Trophoblast cell (in vitro differentiated cells and primary cell): Measurements from ENCODE around the gene RNU1-1.
"Not testable (repeated sequence)": the region's sequence is repeated elsewhere in the genome, so short reads cannot be mapped to it uniquely, and the experiment has no call there.

ENCODE experiments used
- DNase-seq, 2 donors: peaks; one replicate each; pipeline ENCODE4 v3.0.0-alpha.2; 2016
- H2AFZ ChIP-seq: 2 replicates; pipeline ENCODE4 v1.6.1; 2013; ENCODE audit warnings: low read length, moderate library complexity, mild to moderate bottlenecking; ENCODE audit not compliant: insufficient read depth, poor library complexity
- H2AK5ac ChIP-seq: 2 replicates; pipeline ENCODE4 v1.6.1; 2013; ENCODE audit warnings: mild to moderate bottlenecking, low read length
- H2BK120ac ChIP-seq: 2 replicates; pipeline ENCODE4 v1.6.1; 2013; ENCODE audit warnings: low read length, mild to moderate bottlenecking, moderate library complexity; ENCODE audit not compliant: insufficient read depth, poor library complexity
- H2BK12ac ChIP-seq: 2 replicates; pipeline ENCODE4 v1.6.1; 2013; ENCODE audit warnings: mild to moderate bottlenecking, low read length, moderate library complexity
- H2BK5ac ChIP-seq: 2 replicates; pipeline ENCODE4 v1.6.1; 2013; ENCODE audit warnings: low read length, low read depth, moderate library complexity, mild to moderate bottlenecking; ENCODE audit not compliant: poor library complexity
- H3K14ac ChIP-seq: 2 replicates; pipeline ENCODE4 v1.6.1; 2013; ENCODE audit warnings: mild to moderate bottlenecking, low read length
- H3K18ac ChIP-seq: 2 replicates; pipeline ENCODE4 v1.6.1; 2013; ENCODE audit warnings: mild to moderate bottlenecking, low read length
- H3K23ac ChIP-seq: 2 replicates; pipeline ENCODE4 v1.6.1; 2013; ENCODE audit warnings: low read length
- H3K27ac ChIP-seq: 2 replicates; pipeline ENCODE4 v1.5.1; 2013; ENCODE audit warnings: low read depth, mild to moderate bottlenecking, inconsistent platforms, low read length, moderate library complexity
- H3K27me3 ChIP-seq: 2 replicates; pipeline ENCODE4 v1.6.1; 2013; ENCODE audit warnings: inconsistent platforms, mild to moderate bottlenecking, low read length, moderate library complexity; ENCODE audit not compliant: insufficient read depth
- H3K36me3 ChIP-seq, 2 experiments: 1 replicate in 1 of 2; 2 replicates in 1 of 2; pipeline ENCODE4 v1.6.1; 2013; ENCODE audit warnings: low read length in 2 of 2, mild to moderate bottlenecking in 2 of 2, moderate library complexity in 1 of 2; ENCODE audit not compliant: insufficient read depth in 2 of 2, control insufficient read depth in 1 of 2
- H3K4ac ChIP-seq: 2 replicates; pipeline ENCODE4 v1.6.1; 2013; ENCODE audit warnings: low read depth, mild to moderate bottlenecking, low read length, moderate library complexity
- H3K4me1 ChIP-seq, 2 experiments: 1 replicate in 1 of 2; 2 replicates in 1 of 2; pipeline ENCODE4 v1.6.1; 2013; ENCODE audit warnings: low read length in 2 of 2, mild to moderate bottlenecking in 2 of 2, moderate library complexity in 1 of 2; ENCODE audit not compliant: insufficient read depth in 2 of 2, control insufficient read depth in 1 of 2
- H3K4me2 ChIP-seq: 2 replicates; pipeline ENCODE4 v1.6.1; 2013; ENCODE audit warnings: inconsistent platforms, mild to moderate bottlenecking, low read length, moderate library complexity
- H3K4me3 ChIP-seq: 2 replicates; pipeline ENCODE4 v1.5.1; 2013; ENCODE audit warnings: mild to moderate bottlenecking, low read depth, low read length, inconsistent platforms
- H3K79me1 ChIP-seq: one replicate; pipeline ENCODE4 v1.6.1; 2013; ENCODE audit warnings: low read length
- H3K79me2 ChIP-seq: 2 replicates; pipeline ENCODE4 v1.6.1; 2013; ENCODE audit warnings: low read length, mild to moderate bottlenecking; ENCODE audit not compliant: control insufficient read depth, insufficient read depth, poor library complexity
- H3K9ac ChIP-seq: 2 replicates; pipeline ENCODE4 v1.6.1; 2013; ENCODE audit warnings: mild to moderate bottlenecking, low read length
- H3K9me3 ChIP-seq: 2 replicates; pipeline ENCODE4 v1.6.1; 2013; ENCODE audit warnings: low read depth, mild to moderate bottlenecking, control low read depth, inconsistent platforms, low read length; ENCODE audit not compliant: insufficient read depth
- H4K12ac ChIP-seq: 2 replicates; pipeline ENCODE4 v1.6.1; 2013; ENCODE audit warnings: low read depth, mild to moderate bottlenecking, low read length, moderate library complexity
- H4K8ac ChIP-seq: 2 replicates; pipeline ENCODE4 v1.6.1; 2013; ENCODE audit warnings: low read depth, mild to moderate bottlenecking, low read length, moderate library complexity
- H4K91ac ChIP-seq: one replicate; pipeline ENCODE4 v1.6.1; 2013; ENCODE audit warnings: low read depth, mild to moderate bottlenecking, low read length, moderate library complexity
- WGBS: extraction: QIAGEN DNeasy Blood & Tissue Kit; methylation state at CpG from one replicate; pipeline ENCODE4 v1.1.7; 2013; ENCODE audit warnings: missing lambda C conversion rate; ENCODE audit not compliant: insufficient read length, insufficient coverage; ENCODE audit errors: extremely low coverage; 5-methylcytosine and 5-hydroxymethylcytosine counted together

The RNU1-1 gene

DNA sequence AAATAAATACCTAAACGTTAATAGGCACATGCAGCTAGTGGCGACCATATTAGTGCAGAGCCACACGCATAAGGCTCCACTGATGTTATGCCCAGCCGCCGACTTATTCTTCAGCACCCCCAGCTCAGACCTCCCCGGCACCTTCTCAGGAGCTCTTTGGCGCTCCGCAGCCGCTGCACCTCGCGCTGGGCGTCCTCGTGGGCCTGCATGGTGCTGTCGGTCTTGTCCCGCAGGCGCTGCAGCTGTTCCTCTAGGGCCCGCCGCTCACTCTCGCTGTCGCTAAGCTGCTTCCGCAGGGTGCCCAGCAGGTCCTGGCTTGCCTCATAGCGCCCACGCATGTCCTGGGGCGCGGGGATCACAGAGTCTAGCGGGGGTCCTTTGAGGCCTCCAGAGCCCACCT, 30.9 kb downstream of the RNU1-1 start:
- H2BK5ac ChIP-seq, H3K4me3 ChIP-seq, H2AFZ ChIP-seq, H2BK12ac ChIP-seq, H3K4ac ChIP-seq, H3K18ac ChIP-seq, H3K79me1 ChIP-seq, H3K79me2 ChIP-seq, H3K9me3 ChIP-seq, H2AK5ac ChIP-seq, H3K4me2 ChIP-seq, H3K4me1 ChIP-seq, DNase-seq, H4K91ac ChIP-seq, H3K23ac ChIP-seq, H3K27me3 ChIP-seq, H4K12ac ChIP-seq, H3K27ac ChIP-seq, H4K8ac ChIP-seq, H3K9ac ChIP-seq, H3K14ac ChIP-seq, H2BK120ac ChIP-seq: not testable (repeated sequence)
- WGBS = no CpG with 5 or more reads among the region's 26 CpGs
- H3K36me3 ChIP-seq = peaks cover 38 to 43% of the 10 kb centered on the region in 2 experiments

GRCh38 chr1:16478091-16478490, 36.0 kb downstream of the RNU1-1 start:
- WGBS = no CpG with 5 or more reads among the region's 12 CpGs
- H3K79me2 ChIP-seq = no peaks in the 10 kb centered on the region

GRCh38 chr1:16475771-16476770, 38.0 kb downstream of the RNU1-1 start:
- not testable (repeated sequence) for H3K14ac ChIP-seq, H3K79me2 ChIP-seq, H3K27ac ChIP-seq, H3K79me1 ChIP-seq, H4K12ac ChIP-seq, H3K4me2 ChIP-seq, H4K91ac ChIP-seq, H2BK5ac ChIP-seq, H2AK5ac ChIP-seq, H3K9ac ChIP-seq, H3K23ac ChIP-seq, H3K4me3 ChIP-seq, DNase-seq, H2AFZ ChIP-seq, H3K18ac ChIP-seq, H2BK120ac ChIP-seq, H4K8ac ChIP-seq, H3K4me1 ChIP-seq, H2BK12ac ChIP-seq, H3K27me3 ChIP-seq, H3K9me3 ChIP-seq, H3K4ac ChIP-seq
- H3K36me3 ChIP-seq = peaks cover 37% of the 10 kb centered on the region in 2 experiments
- WGBS = no CpG with 5 or more reads among the region's 29 CpGs

More at GRCh38 chr1:16478091-16478490, 36.0 kb downstream of the RNU1-1 start:
- Histone ChIP-seq H3K36me3 (peaks cover 41 to 44% of the 10 kb centered on the region in 2 experiments), H3K27me3 (no peaks in the 10 kb centered on the region), H2BK12ac (no peak overlapping the region), H3K79me1 (no peaks in the 10 kb centered on the region), H2BK120ac (no peak overlapping the region), H3K14ac (no peak overlapping the region), H4K8ac (no peak overlapping the region), H3K27ac (no peak overlapping the region), H3K4me1 (no peaks in the 10 kb centered on the region), H3K9ac (no peak overlapping the region), H3K18ac (no peak overlapping the region), H3K9me3 (no peaks in the 10 kb centered on the region), H3K4ac (no peak overlapping the region), H3K4me3 (no peak overlapping the region), H3K4me2 (no peak overlapping the region), H2BK5ac (no peak overlapping the region), H2AK5ac (no peak overlapping the region), H4K12ac (no peak overlapping the region), H3K23ac (no peak overlapping the region), H4K91ac (no peak overlapping the region), H2AFZ (no peak overlapping the region)
- DNase-seq = no peak

DNA sequence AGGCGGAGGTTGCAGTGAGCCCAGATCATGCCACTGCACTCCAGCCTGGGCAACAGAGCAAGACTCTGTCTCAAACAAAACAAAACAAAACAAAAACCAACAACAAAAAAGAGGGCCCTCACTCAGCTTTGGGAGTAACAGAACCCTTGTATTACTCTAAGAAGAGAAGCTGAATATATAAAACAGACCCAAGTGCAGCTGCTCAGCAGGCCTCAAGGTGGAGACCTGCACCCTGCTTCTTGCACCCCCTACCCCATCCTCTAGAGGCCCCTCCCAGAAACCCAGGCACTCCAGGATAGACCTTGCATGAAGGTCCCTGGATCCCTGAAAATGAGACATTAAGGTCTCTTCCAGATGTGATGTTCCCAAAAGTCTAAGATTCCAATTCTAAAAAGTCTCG, 39.2 kb downstream of the RNU1-1 start:
- not testable (repeated sequence) for H4K8ac ChIP-seq, H2BK12ac ChIP-seq, H3K79me2 ChIP-seq, H3K18ac ChIP-seq, H2AFZ ChIP-seq, H3K27ac ChIP-seq, H4K12ac ChIP-seq, H4K91ac ChIP-seq, DNase-seq, H3K27me3 ChIP-seq, H3K14ac ChIP-seq, H3K23ac ChIP-seq, H3K4me3 ChIP-seq, H2AK5ac ChIP-seq, H3K9me3 ChIP-seq, H3K9ac ChIP-seq, H3K4me2 ChIP-seq, H3K4me1 ChIP-seq, H2BK5ac ChIP-seq, H3K79me1 ChIP-seq, H3K4ac ChIP-seq, H2BK120ac ChIP-seq
- WGBS = no CpG with 5 or more reads among the region's 2 CpGs
- peaks cover 33 to 34% of the 10 kb centered on the region in 2 experiments for H3K36me3 ChIP-seq
